ENCODE measurements around the gene SH3YL1.

DNA sequence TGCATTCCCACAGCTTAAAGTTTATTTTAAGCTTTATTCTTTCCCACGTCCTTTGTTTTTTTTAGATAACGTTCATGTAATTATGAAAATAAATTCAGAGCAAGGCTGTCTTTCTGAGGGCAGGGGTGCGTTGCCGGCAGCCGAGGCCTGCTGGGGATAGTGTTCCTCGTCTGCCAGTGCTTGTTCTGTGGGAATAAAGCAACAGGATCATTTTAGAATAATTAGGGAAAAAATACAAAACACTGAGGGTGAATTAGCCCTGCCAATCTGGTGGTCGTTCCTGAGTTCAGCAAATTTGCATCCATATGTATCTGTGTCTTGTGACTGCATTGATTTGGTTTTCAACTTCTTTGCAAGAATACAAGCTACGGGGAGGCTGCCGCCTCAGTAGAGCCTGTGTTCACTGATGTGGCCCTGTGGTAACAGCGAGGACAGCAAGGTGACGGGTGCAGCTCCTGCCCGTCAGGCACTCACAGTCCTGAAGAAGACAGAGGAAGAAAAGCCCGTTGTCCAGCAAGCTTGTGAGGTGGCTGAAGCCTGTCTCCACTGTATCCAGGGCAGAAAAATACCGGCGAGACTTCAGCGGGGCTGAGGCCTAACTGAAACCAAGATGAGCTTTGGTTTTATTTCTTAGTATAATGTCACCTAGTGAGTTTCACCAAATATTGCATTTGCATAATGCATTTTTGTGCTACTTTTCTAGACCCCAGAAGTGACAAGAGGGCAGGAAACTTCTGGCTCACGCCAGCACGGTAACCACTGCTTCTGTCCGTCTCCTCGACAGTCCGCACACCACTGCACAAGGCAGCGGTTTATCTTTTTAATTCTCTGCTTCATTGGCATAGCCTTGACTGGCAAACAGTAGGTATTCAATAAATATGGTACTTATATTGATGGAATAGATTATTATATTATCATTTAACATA is 64.5 kb downstream of the SH3YL1 start:
- TF ChIP-seq, protein P1, sequence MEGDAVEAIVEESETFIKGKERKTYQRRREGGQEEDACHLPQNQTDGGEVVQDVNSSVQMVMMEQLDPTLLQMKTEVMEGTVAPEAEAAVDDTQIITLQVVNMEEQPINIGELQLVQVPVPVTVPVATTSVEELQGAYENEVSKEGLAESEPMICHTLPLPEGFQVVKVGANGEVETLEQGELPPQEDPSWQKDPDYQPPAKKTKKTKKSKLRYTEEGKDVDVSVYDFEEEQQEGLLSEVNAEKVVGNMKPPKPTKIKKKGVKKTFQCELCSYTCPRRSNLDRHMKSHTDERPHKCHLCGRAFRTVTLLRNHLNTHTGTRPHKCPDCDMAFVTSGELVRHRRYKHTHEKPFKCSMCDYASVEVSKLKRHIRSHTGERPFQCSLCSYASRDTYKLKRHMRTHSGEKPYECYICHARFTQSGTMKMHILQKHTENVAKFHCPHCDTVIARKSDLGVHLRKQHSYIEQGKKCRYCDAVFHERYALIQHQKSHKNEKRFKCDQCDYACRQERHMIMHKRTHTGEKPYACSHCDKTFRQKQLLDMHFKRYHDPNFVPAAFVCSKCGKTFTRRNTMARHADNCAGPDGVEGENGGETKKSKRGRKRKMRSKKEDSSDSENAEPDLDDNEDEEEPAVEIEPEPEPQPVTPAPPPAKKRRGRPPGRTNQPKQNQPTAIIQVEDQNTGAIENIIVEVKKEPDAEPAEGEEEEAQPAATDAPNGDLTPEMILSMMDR (IDR thresholded peaks at IDR 0.05; ENCODE audit: insufficient read depth, low read depth, low read length): no peak
- TF ChIP-seq EZH2 (IDR thresholded peaks at IDR 0.05; ENCODE audit: insufficient read depth, low read length): no peak
